Liver (tissue), 9 donors: ENCODE data around the gene RGMA. TPM values are rescaled to one million over a fixed set of nuclear protein-coding genes. Genes with fewer than 3 reads are reported as not detected.

Source experiments
- DNase-seq: peaks from one replicate; pipeline ENCODE4 v3.0.0-alpha.2; 2017; ENCODE audit warnings: low spot score
- H3K27ac ChIP-seq, 2 donors: one replicate each; pipeline ENCODE4 v1.7.0; 2013; ENCODE audit warnings: inconsistent platforms in 2 of 2, low read length in 2 of 2, control low read depth in 1 of 2, low read depth in 1 of 2, mild to moderate bottlenecking in 1 of 2
- H3K27me3 ChIP-seq, 4 donors: one replicate each; pipeline versions ENCODE4 v1.6.1 to v1.7.0; 2013; ENCODE audit warnings: low read length in 3 of 4, inconsistent platforms in 1 of 4, mild to moderate bottlenecking in 1 of 4, moderate library complexity in 1 of 4; ENCODE audit not compliant: control insufficient read depth in 4 of 4, insufficient read depth in 4 of 4
- H3K36me3 ChIP-seq, 4 donors: one replicate each; pipeline versions ENCODE4 v1.6.1 to v1.7.0; 2013; ENCODE audit warnings: low read length in 3 of 4, mild to moderate bottlenecking in 3 of 4, low read depth in 1 of 4, moderate library complexity in 1 of 4; ENCODE audit not compliant: control insufficient read depth in 4 of 4, insufficient read depth in 3 of 4
- H3K4me1 ChIP-seq, 4 donors: one replicate each; pipeline versions ENCODE4 v1.6.1 to v1.7.0; 2013; ENCODE audit warnings: low read length in 3 of 4, mild to moderate bottlenecking in 3 of 4, moderate library complexity in 1 of 4; ENCODE audit not compliant: control insufficient read depth in 4 of 4, insufficient read depth in 4 of 4
- H3K4me3 ChIP-seq, 3 donors: one replicate each; pipeline versions ENCODE4 v1.6.1 to v1.7.0; 2013; ENCODE audit warnings: low read length in 3 of 3, control low read depth in 1 of 3, low read depth in 1 of 3, mild to moderate bottlenecking in 1 of 3
- H3K9ac ChIP-seq, 2 donors: one replicate each; pipeline ENCODE4 v1.7.0; 2013; ENCODE audit warnings: low read length in 2 of 2, mild to moderate bottlenecking in 2 of 2, moderate library complexity in 2 of 2, control low read depth in 1 of 2, low read depth in 1 of 2
- H3K9me3 ChIP-seq, 4 donors: one replicate each; pipeline versions ENCODE4 v1.6.1 to v1.7.0; 2013; ENCODE audit warnings: low read length in 3 of 4; ENCODE audit not compliant: control insufficient read depth in 4 of 4
- CTCF ChIP-seq: fragments of 150-350 bp; IDR thresholded peaks from 2 replicates; pipeline ENCODE4 v1.5.1; 2017; ENCODE audit warnings: improper control_type of control experiment, low read depth, low read length; ENCODE audit not compliant: missing input control
- EGR1 ChIP-seq, 2 donors: IDR thresholded peaks; 2 replicates each; pipeline ENCODE4 v1.6.1; 2016 to 2018; ENCODE audit warnings: antibody characterized with exemption in 2 of 2, low read depth in 2 of 2
- FOXA1 ChIP-seq: IDR thresholded peaks from 2 replicates; pipeline ENCODE4 v1.6.1; 2016; ENCODE audit warnings: antibody characterized with exemption
- FOXA2 ChIP-seq: IDR thresholded peaks from 2 replicates; pipeline ENCODE4 v1.6.1; 2016; ENCODE audit warnings: antibody characterized with exemption
- HNF4A ChIP-seq, 2 donors: conservative IDR thresholded peaks; 2 replicates each; pipeline ENCODE4 v1.6.1; 2016; ENCODE audit warnings: antibody characterized with exemption in 2 of 2, mild to moderate bottlenecking in 2 of 2
- HNF4G ChIP-seq: IDR thresholded peaks from 2 replicates; pipeline ENCODE4 v1.6.1; 2016; ENCODE audit warnings: antibody characterized with exemption
- JUND ChIP-seq, 2 donors: IDR thresholded peaks; 2 replicates each; pipeline ENCODE4 v1.6.1; 2016; ENCODE audit warnings: antibody characterized with exemption in 2 of 2
- MAX ChIP-seq: IDR thresholded peaks from 2 replicates; pipeline ENCODE4 v1.6.1; 2016; ENCODE audit warnings: antibody characterized with exemption
- NR2F2 ChIP-seq: IDR thresholded peaks from 2 replicates; pipeline ENCODE4 v1.6.1; 2016; ENCODE audit warnings: antibody characterized with exemption
- RAD21 ChIP-seq, 2 donors: IDR thresholded peaks; 2 replicates each; pipeline ENCODE4 v1.6.1; 2016; ENCODE audit warnings: antibody characterized with exemption in 2 of 2, mild to moderate bottlenecking in 2 of 2
- RXRA ChIP-seq, 2 donors: IDR thresholded peaks; 2 replicates each; pipeline ENCODE4 v1.6.1; 2017 to 2018; ENCODE audit warnings: antibody characterized with exemption in 2 of 2, mild to moderate bottlenecking in 1 of 2
- SP1 ChIP-seq: IDR thresholded peaks from 2 replicates; pipeline ENCODE4 v1.6.1; 2018; ENCODE audit warnings: antibody characterized with exemption, mild to moderate bottlenecking
- TAF1 ChIP-seq: conservative IDR thresholded peaks from 2 replicates; pipeline ENCODE4 v1.6.1; 2016; ENCODE audit warnings: antibody characterized with exemption, mild to moderate bottlenecking
- YY1 ChIP-seq: IDR thresholded peaks from 2 replicates; pipeline ENCODE4 v1.6.1; 2016; ENCODE audit warnings: antibody characterized with exemption, mild to moderate bottlenecking
- ZBTB33 ChIP-seq: IDR thresholded peaks from 2 replicates; pipeline ENCODE4 v1.6.1; 2016; ENCODE audit warnings: antibody characterized with exemption
- WGBS: extraction: QIAGEN DNeasy Blood & Tissue Kit; methylation state at CpG from one replicate; pipeline ENCODE4 v1.1.7; 2013; 5-methylcytosine and 5-hydroxymethylcytosine counted together
- polyA plus RNA-seq, 2 donors: library from polyadenylated mRNA; stranded (reverse) in 1 of 2; unstranded in 1 of 2; fragments of 200-250 nt in 1 of 2; fragments of >200 nt in 1 of 2; fragmentation: Nextera tagmentation in 1 of 2; extraction: Ambion mirVana in 1 of 2; gene quantifications; one replicate each; pipeline versions ENCODE4 v1.2.1 to v1.2.3, GENCODE V29; 2013 to 2015
- total RNA-seq, 2 donors: library from RNA; depleted of rRNA; stranded (reverse); fragments of >200 nt; gene quantifications; one replicate each; pipeline ENCODE4 v1.2.3, GENCODE V29; 2014
- TF ChIP-seq, protein P1 (sequence below): IDR thresholded peaks from 2 replicates; pipeline ENCODE4 v1.6.1; 2016; ENCODE audit warnings: antibody characterized with exemption, mild to moderate bottlenecking
- donor health status: healthy.
- donor health status: healthy.
- donor health status: healthy.
- donor health status: healthy.
- donor health status: healthy.

Gene RGMA
- total and polyA plus RNA-seq, 4 donors = 0.15 to 0.33 (median 0.18) TPM; not detected in 1

DNA sequence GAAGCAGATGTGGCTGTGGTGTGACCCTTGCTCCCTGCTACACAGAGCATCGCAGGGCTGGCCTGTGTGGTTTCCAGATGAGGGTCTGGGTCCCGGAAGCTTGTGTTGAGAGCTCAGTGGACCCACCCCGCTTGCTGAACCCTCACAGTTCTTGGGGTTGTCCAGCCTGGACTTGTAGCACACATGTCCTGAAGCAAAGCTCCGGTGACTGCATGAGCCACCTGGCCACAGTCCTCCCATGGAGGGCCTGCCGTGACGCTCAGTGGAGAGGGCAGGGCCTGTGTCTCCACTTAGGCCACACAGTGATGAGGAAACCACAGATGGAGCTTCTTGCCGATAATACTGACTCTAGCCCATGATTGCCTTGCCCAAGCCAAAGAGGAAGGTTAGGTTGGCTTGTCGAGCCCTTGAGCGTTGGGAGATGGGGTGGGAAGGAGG, 62.6 kb downstream of the RGMA start:
- no peak for DNase-seq
- TF ChIP-seq, protein P1, sequence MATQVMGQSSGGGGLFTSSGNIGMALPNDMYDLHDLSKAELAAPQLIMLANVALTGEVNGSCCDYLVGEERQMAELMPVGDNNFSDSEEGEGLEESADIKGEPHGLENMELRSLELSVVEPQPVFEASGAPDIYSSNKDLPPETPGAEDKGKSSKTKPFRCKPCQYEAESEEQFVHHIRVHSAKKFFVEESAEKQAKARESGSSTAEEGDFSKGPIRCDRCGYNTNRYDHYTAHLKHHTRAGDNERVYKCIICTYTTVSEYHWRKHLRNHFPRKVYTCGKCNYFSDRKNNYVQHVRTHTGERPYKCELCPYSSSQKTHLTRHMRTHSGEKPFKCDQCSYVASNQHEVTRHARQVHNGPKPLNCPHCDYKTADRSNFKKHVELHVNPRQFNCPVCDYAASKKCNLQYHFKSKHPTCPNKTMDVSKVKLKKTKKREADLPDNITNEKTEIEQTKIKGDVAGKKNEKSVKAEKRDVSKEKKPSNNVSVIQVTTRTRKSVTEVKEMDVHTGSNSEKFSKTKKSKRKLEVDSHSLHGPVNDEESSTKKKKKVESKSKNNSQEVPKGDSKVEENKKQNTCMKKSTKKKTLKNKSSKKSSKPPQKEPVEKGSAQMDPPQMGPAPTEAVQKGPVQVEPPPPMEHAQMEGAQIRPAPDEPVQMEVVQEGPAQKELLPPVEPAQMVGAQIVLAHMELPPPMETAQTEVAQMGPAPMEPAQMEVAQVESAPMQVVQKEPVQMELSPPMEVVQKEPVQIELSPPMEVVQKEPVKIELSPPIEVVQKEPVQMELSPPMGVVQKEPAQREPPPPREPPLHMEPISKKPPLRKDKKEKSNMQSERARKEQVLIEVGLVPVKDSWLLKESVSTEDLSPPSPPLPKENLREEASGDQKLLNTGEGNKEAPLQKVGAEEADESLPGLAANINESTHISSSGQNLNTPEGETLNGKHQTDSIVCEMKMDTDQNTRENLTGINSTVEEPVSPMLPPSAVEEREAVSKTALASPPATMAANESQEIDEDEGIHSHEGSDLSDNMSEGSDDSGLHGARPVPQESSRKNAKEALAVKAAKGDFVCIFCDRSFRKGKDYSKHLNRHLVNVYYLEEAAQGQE = no peak
- TF ChIP-seq RXRA (IDR thresholded peaks at IDR 0.05) (no peak), HNF4G (no peak), JUND (IDR thresholded peaks at IDR 0.05) (no peak), EGR1 (IDR thresholded peaks at IDR 0.05; ENCODE audit: low read depth in 2 of 2) (no peak), ZBTB33 (no peak), NR2F2 (no peak), FOXA2 (no peak), HNF4A (conservative IDR thresholded peaks at IDR 0.05) (no peak), FOXA1 (no peak), MAX (no peak), YY1 (no peak)
- Histone ChIP-seq H3K4me1 (peaks cover 11 to 52% (median 40%) of the 10 kb centered on the region in 4 donors), H3K27me3 (no peaks in the 10 kb centered on the region), H3K27ac (peak overlapping the region in 1 of 2 donors; percentile 13), H3K9ac (no peak overlapping the region), H3K9me3 (no peaks in the 10 kb centered on the region), H3K4me3 (no peak overlapping the region), H3K36me3 (peaks cover 9 to 43% (median 29%) of the 10 kb centered on the region in 4 donors)
- WGBS = 90% methylated on average over 9 of the region's 9 CpGs

DNA sequence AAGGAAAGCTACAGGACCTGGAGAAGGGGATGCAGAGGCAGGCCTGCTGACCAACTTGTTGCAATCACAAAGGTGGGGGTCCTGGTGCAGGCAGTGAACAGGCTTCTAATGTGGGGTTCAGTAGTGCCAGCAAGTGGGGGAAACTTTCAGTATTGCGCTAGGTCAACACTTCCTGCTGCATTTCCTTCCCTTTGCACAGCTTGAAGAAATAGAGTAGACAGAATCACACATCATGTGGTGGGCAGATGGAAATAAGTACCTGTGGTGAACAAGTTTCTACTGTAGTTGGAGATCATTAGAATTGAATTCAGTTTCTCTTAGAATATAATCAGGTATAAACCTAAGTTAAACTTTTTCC, 63.4 kb downstream of the RGMA start:
- WGBS = 83% methylated on average over 1 of the region's 1 CpG
- H3K27ac ChIP-seq = no peak overlapping the region

More for the DNA sequence above, 63.4 kb downstream of the RGMA start:
- peaks cover 10 to 48% (median 37%) of the 10 kb centered on the region in 4 donors for H3K36me3 ChIP-seq
- no peaks in the 10 kb centered on the region for H3K27me3 ChIP-seq
- no peaks in the 10 kb centered on the region for H3K9me3 ChIP-seq
- DNase-seq = no peak
- no peak overlapping the region for H3K4me3 ChIP-seq
- peaks cover 11 to 52% (median 38%) of the 10 kb centered on the region in 4 donors for H3K4me1 ChIP-seq
- no peak for TF ChIP-seq RAD21 (IDR thresholded peaks at IDR 0.05)
- no peak for TF ChIP-seq RXRA (IDR thresholded peaks at IDR 0.05)
- TF ChIP-seq MAX = no peak
- no peak for TF ChIP-seq ZBTB33
- TF ChIP-seq CTCF = no peak
- no peak for TF ChIP-seq EGR1 (IDR thresholded peaks at IDR 0.05; ENCODE audit: low read depth in 2 of 2)
- no peak for TF ChIP-seq JUND (IDR thresholded peaks at IDR 0.05)
- no peak for TF ChIP-seq HNF4A (conservative IDR thresholded peaks at IDR 0.05)
- no peak for TF ChIP-seq FOXA1
- no peak for TF ChIP-seq FOXA2
- TF ChIP-seq HNF4G = no peak
- no peak for TF ChIP-seq TAF1
- TF ChIP-seq NR2F2 = no peak
- TF ChIP-seq SP1 = no peak
- no peak for TF ChIP-seq YY1
- no peak overlapping the region for H3K9ac ChIP-seq
